Measurements from ENCODE around the gene ARSG. TPM values are rescaled to one million over a fixed set of nuclear protein-coding genes. Genes with fewer than 3 reads are reported as not detected.

Gene ARSG
- total and polyA plus RNA-seq, 10 of the 15 experiments (the other 5 are each of a cell fraction or from before 2014, with no cell fraction given), result 2.9 to 13.5 (median 7.6) TPM

DNA sequence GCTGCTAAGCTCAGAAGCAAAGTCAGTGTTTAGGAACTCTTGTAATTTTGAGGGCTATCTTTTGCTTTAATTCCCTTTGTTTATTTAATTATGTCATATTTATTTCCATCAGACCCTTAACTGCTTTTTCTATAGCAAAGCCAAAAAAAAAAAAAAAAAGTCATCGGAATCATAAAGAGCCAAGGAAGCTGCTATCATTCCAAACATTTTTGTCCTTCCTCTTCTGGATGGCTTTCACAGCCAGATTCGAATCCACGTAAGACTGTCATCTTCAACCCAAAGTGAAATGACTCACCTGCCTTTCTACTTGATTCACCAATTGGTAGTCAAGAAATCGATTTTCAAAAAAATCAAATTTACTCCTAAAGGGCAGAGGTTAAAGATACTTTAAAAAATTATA is 127.6 kb downstream of the ARSG start:
- Histone ChIP-seq H3K9ac (ENCODE audit: control insufficient read depth, insufficient read depth, low read length) (no peak overlapping the region), H3K36me3 (ENCODE audit: control insufficient read depth in 2 of 2, insufficient read depth in 2 of 2, low read length in 1 of 2) (no peaks in the 10 kb centered on the region; a peak in 2 of 4 replicates), H3K27me3 (replicated peaks in 1 of 2; ENCODE audit: control insufficient read depth in 2 of 2, insufficient read depth in 2 of 2, low read length in 1 of 2) (no peaks in the 10 kb centered on the region), H2AFZ (ENCODE audit: control insufficient read depth, low read depth, low read length) (no peak overlapping the region), H3K4me1 (ENCODE audit: control insufficient read depth, insufficient read depth, low read length) (no peaks in the 10 kb centered on the region), H3K9me3 (replicated peaks; ENCODE audit: control insufficient read depth, insufficient read depth, low read length) (no peaks in the 10 kb centered on the region; the same call in 2 of the 3 replicates), H3K4me2 (ENCODE audit: control insufficient read depth, insufficient read depth) (no peak overlapping the region), H3K4me3 (no peak overlapping the region), H3K27ac (ENCODE audit: control insufficient read depth, insufficient read depth) (no peak overlapping the region), H3K79me2 (ENCODE audit: control insufficient read depth, insufficient read depth, low read length) (no peaks in the 10 kb centered on the region), H4K20me1 (ENCODE audit: control insufficient read depth, insufficient read depth) (no peaks in the 10 kb centered on the region)
- SMC1A ChIA-PET (ENCODE audit: uncharacterized antibody, unreplicated experiment), result no interaction called here
- POLR2A ChIA-PET, result no interaction called here
- ATAC-seq (no peak), FAIRE-seq (no peak), DNase-seq (ENCODE audit: low read depth, low spot score) (no peak)
- RAD21 ChIA-PET (ENCODE audit: unreplicated experiment), result no interaction called here
- WGBS (ENCODE audit: insufficient coverage, insufficient replicate concordance, low lambda C conversion rate, missing lambda C conversion rate), result 91% methylated on average over 4 of the region's 4 CpGs
- no TSS peak for BruUV-seq (replicated peaks)
- in situ Hi-C loops (cut with MboI) (no loop called here), intact Hi-C loops (cut with micrococcal nuclease; ENCODE audit: unreplicated experiment) (no loop called here)
- CTCF ChIA-PET, result interaction anchor here (0.5 to 5.2 kb wide), 2 partner anchors 18 to 361 kb away, joined by 4 to 19 read pairs; no protein-coding TSS in a partner anchor
- no peak for TF ChIP-seq SMAD5 (IDR thresholded peaks at IDR 0.05; ENCODE audit: low read depth)
- TF ChIP-seq NBN (IDR thresholded peaks at IDR 0.05), result no peak
- TF ChIP-seq, protein P1, sequence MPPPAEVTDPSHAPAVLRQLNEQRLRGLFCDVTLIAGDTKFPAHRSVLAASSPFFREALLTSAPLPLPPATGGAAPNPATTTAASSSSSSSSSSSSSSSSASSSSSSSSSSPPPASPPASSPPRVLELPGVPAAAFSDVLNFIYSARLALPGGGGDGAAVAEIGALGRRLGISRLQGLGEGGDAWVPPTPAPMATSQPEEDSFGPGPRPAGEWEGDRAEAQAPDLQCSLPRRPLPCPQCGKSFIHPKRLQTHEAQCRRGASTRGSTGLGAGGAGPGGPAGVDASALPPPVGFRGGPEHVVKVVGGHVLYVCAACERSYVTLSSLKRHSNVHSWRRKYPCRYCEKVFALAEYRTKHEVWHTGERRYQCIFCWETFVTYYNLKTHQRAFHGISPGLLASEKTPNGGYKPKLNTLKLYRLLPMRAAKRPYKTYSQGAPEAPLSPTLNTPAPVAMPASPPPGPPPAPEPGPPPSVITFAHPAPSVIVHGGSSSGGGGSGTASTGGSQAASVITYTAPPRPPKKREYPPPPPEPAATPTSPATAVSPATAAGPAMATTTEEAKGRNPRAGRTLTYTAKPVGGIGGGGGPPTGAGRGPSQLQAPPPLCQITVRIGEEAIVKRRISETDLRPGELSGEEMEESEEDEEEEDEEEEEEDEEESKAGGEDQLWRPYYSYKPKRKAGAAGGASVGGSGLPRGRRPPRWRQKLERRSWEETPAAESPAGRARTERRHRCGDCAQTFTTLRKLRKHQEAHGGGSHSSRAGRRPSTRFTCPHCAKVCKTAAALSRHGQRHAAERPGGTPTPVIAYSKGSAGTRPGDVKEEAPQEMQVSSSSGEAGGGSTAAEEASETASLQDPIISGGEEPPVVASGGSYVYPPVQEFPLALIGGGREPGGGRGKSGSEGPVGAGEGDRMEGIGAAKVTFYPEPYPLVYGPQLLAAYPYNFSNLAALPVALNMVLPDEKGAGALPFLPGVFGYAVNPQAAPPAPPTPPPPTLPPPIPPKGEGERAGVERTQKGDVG (CRISPR knock-in tag; IDR thresholded peaks at IDR 0.05), result no peak
- TF ChIP-seq ZZZ3 (IDR thresholded peaks at IDR 0.05; ENCODE audit: control insufficient read depth, insufficient read length, low read depth), result no peak
- no peak for TF ChIP-seq PAX8 (IDR thresholded peaks at IDR 0.05)
- TF ChIP-seq RUNX3 (IDR thresholded peaks at IDR 0.05; ENCODE audit: low read length), result no peak
- no peak for TF ChIP-seq ZSCAN29 (IDR thresholded peaks at IDR 0.05)
- TF ChIP-seq NFIC (IDR thresholded peaks at IDR 0.05; ENCODE audit: low read depth, low read length), result no peak
- TF ChIP-seq, protein P2, sequence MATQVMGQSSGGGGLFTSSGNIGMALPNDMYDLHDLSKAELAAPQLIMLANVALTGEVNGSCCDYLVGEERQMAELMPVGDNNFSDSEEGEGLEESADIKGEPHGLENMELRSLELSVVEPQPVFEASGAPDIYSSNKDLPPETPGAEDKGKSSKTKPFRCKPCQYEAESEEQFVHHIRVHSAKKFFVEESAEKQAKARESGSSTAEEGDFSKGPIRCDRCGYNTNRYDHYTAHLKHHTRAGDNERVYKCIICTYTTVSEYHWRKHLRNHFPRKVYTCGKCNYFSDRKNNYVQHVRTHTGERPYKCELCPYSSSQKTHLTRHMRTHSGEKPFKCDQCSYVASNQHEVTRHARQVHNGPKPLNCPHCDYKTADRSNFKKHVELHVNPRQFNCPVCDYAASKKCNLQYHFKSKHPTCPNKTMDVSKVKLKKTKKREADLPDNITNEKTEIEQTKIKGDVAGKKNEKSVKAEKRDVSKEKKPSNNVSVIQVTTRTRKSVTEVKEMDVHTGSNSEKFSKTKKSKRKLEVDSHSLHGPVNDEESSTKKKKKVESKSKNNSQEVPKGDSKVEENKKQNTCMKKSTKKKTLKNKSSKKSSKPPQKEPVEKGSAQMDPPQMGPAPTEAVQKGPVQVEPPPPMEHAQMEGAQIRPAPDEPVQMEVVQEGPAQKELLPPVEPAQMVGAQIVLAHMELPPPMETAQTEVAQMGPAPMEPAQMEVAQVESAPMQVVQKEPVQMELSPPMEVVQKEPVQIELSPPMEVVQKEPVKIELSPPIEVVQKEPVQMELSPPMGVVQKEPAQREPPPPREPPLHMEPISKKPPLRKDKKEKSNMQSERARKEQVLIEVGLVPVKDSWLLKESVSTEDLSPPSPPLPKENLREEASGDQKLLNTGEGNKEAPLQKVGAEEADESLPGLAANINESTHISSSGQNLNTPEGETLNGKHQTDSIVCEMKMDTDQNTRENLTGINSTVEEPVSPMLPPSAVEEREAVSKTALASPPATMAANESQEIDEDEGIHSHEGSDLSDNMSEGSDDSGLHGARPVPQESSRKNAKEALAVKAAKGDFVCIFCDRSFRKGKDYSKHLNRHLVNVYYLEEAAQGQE (IDR thresholded peaks at IDR 0.05; ENCODE audit: low read depth, low read length), result no peak
- TF ChIP-seq, protein P3, sequence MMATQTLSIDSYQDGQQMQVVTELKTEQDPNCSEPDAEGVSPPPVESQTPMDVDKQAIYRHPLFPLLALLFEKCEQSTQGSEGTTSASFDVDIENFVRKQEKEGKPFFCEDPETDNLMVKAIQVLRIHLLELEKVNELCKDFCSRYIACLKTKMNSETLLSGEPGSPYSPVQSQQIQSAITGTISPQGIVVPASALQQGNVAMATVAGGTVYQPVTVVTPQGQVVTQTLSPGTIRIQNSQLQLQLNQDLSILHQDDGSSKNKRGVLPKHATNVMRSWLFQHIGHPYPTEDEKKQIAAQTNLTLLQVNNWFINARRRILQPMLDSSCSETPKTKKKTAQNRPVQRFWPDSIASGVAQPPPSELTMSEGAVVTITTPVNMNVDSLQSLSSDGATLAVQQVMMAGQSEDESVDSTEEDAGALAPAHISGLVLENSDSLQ (IDR thresholded peaks at IDR 0.05), result no peak
- no peak for TF ChIP-seq ZNF207 (IDR thresholded peaks at IDR 0.05; ENCODE audit: borderline replicate concordance)
- TF ChIP-seq MTA2 (IDR thresholded peaks at IDR 0.05; ENCODE audit: low read depth), result no peak
- TF ChIP-seq, protein P4, sequence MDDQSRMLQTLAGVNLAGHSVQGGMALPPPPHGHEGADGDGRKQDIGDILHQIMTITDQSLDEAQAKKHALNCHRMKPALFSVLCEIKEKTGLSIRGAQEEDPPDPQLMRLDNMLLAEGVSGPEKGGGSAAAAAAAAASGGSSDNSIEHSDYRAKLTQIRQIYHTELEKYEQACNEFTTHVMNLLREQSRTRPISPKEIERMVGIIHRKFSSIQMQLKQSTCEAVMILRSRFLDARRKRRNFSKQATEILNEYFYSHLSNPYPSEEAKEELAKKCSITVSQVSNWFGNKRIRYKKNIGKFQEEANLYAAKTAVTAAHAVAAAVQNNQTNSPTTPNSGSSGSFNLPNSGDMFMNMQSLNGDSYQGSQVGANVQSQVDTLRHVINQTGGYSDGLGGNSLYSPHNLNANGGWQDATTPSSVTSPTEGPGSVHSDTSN (IDR thresholded peaks at IDR 0.05; ENCODE audit: insufficient replicate concordance, low read depth, low read length), result no peak
- no peak for TF ChIP-seq SMARCA5 (IDR thresholded peaks at IDR 0.05)
- TF ChIP-seq, protein P5, sequence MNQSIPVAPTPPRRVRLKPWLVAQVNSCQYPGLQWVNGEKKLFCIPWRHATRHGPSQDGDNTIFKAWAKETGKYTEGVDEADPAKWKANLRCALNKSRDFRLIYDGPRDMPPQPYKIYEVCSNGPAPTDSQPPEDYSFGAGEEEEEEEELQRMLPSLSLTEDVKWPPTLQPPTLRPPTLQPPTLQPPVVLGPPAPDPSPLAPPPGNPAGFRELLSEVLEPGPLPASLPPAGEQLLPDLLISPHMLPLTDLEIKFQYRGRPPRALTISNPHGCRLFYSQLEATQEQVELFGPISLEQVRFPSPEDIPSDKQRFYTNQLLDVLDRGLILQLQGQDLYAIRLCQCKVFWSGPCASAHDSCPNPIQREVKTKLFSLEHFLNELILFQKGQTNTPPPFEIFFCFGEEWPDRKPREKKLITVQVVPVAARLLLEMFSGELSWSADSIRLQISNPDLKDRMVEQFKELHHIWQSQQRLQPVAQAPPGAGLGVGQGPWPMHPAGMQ (IDR thresholded peaks at IDR 0.05; ENCODE audit: borderline replicate concordance), result no peak
- TF ChIP-seq WRNIP1 (IDR thresholded peaks at IDR 0.05; ENCODE audit: borderline replicate concordance, low read depth, low read length), result no peak
